Uterus (tissue), 2 donors: ENCODE data around the gene ST6GALNAC5.

Experiments
- POLR2A ChIP-seq, 2 donors: fragments of 450-650 bp; IDR thresholded peaks; one replicate each; pipeline ENCODE4 v1.6.1; 2016; ENCODE audit warnings: antibody characterized with exemption in 2 of 2, mild to moderate bottlenecking in 1 of 2, moderate library complexity in 1 of 2
- TF ChIP-seq, protein P1 (sequence below), 4 experiments: fragments of 200-600 bp in 2 of 4; fragments of 450-650 bp in 2 of 4; sonication (generic) in 2 of 4; IDR thresholded peaks; one replicate each; pipeline ENCODE4 v1.5.1; 2016 to 2019; ENCODE audit warnings: antibody characterized with exemption in 4 of 4, mild to moderate bottlenecking in 2 of 4, moderate library complexity in 1 of 4

DNA sequence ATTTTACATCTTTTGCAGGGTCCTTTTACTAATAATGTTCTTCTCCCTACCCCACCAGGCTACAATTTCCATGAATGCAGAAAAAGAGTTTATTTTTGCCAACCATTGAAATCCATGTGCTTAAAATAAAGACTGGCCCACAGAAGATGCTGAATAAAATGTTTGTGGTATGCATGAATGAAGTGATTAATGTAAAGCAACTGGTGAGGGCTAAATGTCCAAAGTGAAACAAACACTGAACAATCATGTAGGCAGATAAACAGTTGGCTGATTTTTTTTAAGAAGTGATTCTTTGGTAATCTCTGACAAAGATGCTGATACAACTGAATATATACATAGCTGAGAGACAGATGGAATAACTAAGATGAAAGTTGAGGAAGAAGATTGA lies 94.5 kb downstream of the ST6GALNAC5 start:
- TF ChIP-seq POLR2A (IDR thresholded peaks at IDR 0.05) = no peak
- TF ChIP-seq, protein P1, sequence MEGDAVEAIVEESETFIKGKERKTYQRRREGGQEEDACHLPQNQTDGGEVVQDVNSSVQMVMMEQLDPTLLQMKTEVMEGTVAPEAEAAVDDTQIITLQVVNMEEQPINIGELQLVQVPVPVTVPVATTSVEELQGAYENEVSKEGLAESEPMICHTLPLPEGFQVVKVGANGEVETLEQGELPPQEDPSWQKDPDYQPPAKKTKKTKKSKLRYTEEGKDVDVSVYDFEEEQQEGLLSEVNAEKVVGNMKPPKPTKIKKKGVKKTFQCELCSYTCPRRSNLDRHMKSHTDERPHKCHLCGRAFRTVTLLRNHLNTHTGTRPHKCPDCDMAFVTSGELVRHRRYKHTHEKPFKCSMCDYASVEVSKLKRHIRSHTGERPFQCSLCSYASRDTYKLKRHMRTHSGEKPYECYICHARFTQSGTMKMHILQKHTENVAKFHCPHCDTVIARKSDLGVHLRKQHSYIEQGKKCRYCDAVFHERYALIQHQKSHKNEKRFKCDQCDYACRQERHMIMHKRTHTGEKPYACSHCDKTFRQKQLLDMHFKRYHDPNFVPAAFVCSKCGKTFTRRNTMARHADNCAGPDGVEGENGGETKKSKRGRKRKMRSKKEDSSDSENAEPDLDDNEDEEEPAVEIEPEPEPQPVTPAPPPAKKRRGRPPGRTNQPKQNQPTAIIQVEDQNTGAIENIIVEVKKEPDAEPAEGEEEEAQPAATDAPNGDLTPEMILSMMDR (IDR thresholded peaks at IDR 0.05) = no peak
